ENCODE results near the gene SPATA25. TPM values are rescaled to one million over a fixed set of nuclear protein-coding genes. Genes with fewer than 3 reads are reported as not detected.

SPATA25 gene
- total and polyA plus RNA-seq, 4 donors: 0.77 to 3.8 (median 1.6) TPM

DNA sequence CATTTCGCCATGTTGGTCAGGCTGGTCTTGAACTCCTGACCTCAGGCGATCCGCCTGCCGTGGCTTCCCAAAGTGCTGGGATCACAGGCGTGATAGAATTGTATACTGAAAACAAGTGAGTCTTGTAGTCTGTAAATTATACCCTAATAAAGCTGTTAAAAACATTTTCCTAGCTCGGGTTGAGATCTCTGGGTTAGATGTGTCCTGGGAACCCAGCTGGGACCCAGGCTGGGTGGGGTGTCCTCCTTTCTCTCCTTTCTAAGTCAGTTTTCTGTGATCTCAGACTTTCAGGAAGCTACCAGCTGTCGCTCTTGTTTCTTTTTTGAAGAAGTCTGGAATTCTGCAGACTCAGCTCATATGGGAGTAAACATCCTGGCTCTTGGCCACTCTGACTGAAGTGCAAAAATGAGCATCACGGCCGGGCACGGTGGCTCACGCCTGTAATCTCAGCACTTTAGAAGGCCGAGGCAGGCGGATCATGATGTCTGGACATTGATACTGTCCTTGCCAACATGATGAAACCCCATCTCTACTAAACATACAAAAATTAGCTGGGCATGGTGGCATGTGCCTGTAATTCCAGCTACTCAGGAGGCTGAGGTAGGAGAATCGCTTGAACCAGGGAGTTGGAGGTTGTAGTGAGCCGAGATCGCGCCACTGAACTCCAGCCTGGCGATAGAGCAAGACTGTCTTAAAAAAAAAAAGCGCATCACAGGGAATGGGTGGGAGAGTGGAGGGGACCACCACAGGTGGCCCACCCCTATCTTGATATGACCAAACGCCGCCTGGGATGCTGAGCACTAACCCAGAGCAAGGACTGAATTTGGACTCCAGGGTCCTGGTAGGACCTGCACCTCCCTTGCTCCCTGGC lies 37.2 kb upstream of the SPATA25 start:
- Histone ChIP-seq H3K9ac (ENCODE audit: insufficient read depth in 1 of 2, low read length in 2 of 2) (peak overlapping the region in 1 of 2 donors; percentile 67), H3K27me3 (ENCODE audit: control insufficient read depth in 3 of 3, insufficient read depth in 3 of 3, low read length in 2 of 3) (no peaks in the 10 kb centered on the region), H3K36me3 (ENCODE audit: control insufficient read depth in 4 of 4, insufficient read depth in 4 of 4, low read length in 4 of 4) (no peaks in the 10 kb centered on the region), H3K4me3 (no peak overlapping the region), H3K27ac (ENCODE audit: low read depth in 1 of 2, low read length in 1 of 2) (peak overlapping the region; percentile 13 to 40), H3K9me3 (ENCODE audit: control insufficient read depth in 4 of 4, insufficient read depth in 3 of 4, low read length in 3 of 4) (no peaks in the 10 kb centered on the region), H3K4me1 (ENCODE audit: control insufficient read depth in 5 of 5, insufficient read depth in 5 of 5, low read length in 5 of 5) (peaks cover 0 to 32% (median 19%) of the 10 kb centered on the region in 5 donors)
- TF ChIP-seq, protein P1, sequence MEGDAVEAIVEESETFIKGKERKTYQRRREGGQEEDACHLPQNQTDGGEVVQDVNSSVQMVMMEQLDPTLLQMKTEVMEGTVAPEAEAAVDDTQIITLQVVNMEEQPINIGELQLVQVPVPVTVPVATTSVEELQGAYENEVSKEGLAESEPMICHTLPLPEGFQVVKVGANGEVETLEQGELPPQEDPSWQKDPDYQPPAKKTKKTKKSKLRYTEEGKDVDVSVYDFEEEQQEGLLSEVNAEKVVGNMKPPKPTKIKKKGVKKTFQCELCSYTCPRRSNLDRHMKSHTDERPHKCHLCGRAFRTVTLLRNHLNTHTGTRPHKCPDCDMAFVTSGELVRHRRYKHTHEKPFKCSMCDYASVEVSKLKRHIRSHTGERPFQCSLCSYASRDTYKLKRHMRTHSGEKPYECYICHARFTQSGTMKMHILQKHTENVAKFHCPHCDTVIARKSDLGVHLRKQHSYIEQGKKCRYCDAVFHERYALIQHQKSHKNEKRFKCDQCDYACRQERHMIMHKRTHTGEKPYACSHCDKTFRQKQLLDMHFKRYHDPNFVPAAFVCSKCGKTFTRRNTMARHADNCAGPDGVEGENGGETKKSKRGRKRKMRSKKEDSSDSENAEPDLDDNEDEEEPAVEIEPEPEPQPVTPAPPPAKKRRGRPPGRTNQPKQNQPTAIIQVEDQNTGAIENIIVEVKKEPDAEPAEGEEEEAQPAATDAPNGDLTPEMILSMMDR (IDR thresholded peaks at IDR 0.05; ENCODE audit: control extremely low read depth, extremely low read depth): no peak
- DNase-seq (peak; percentile 85 to 96 (median 95)), ATAC-seq (ENCODE audit: insufficient read depth, low FRiP score) (peak; percentile 41)
- 52 to 61% methylated on average over 21 of the region's 21 CpGs for WGBS, 2 donors

DNA sequence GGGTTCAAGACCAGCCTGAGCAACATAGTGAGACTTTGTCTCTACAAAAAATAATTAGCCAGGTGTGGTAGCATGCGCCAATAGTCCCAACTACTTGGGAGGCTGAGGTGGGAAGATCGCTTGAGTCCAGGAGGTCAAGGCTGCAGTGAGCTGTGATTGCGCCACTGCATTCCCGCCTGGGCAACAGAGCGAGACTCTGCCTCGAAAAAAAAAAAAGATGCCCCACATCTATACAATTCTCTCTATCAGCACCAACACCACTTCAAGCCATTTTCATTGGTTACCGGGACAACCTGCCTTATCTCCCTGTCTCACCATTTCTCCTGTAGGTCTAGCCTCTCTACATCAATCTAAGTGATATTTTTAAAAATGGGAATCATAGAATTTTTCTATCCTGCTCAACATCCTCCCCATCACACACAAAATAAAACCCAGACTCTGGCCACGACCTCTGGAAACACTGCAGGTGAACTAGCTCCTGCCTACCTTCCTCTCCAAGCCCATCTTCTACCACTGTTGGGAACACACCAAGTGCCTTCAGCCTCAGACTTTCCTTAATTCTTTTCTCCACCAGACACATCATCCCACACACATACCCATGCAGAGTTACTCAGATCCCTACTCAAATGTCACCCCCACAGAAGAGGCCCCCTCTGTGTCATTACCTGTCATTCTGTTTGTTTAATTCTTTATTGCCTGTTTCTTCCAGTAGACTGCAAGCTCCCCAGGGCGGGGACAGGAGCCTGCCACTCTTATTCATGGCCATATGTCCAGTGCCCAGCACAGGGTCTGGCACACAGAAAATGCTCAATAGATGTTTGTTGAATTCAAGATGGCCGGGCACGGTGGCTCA lies 34.1 kb upstream of the SPATA25 start:
- H3K27me3 ChIP-seq (ENCODE audit: control insufficient read depth in 3 of 3, insufficient read depth in 3 of 3, low read length in 2 of 3): no peaks in the 10 kb centered on the region
- DNase-seq (no peak), ATAC-seq (ENCODE audit: insufficient read depth, low FRiP score) (no peak)
- H3K36me3 ChIP-seq (ENCODE audit: control insufficient read depth in 4 of 4, insufficient read depth in 4 of 4, low read length in 4 of 4): no peaks in the 10 kb centered on the region
- TF ChIP-seq, protein P1 (IDR thresholded peaks at IDR 0.05; ENCODE audit: control extremely low read depth, extremely low read depth): no peak
- no peak overlapping the region for H3K27ac ChIP-seq (ENCODE audit: low read depth in 1 of 2, low read length in 1 of 2)
- no peak overlapping the region for H3K4me3 ChIP-seq
- peak overlapping the region in 1 of 2 donors; percentile 39 for H3K9ac ChIP-seq (ENCODE audit: insufficient read depth in 1 of 2, low read length in 2 of 2)
- H3K9me3 ChIP-seq (ENCODE audit: control insufficient read depth in 4 of 4, insufficient read depth in 3 of 4, low read length in 3 of 4): no peaks in the 10 kb centered on the region
- 86 to 89% methylated on average over 11 of the region's 11 CpGs for WGBS, 2 donors
- peaks cover 0 to 37% (median 26%) of the 10 kb centered on the region in 5 donors for H3K4me1 ChIP-seq (ENCODE audit: control insufficient read depth in 5 of 5, insufficient read depth in 5 of 5, low read length in 5 of 5)

DNA sequence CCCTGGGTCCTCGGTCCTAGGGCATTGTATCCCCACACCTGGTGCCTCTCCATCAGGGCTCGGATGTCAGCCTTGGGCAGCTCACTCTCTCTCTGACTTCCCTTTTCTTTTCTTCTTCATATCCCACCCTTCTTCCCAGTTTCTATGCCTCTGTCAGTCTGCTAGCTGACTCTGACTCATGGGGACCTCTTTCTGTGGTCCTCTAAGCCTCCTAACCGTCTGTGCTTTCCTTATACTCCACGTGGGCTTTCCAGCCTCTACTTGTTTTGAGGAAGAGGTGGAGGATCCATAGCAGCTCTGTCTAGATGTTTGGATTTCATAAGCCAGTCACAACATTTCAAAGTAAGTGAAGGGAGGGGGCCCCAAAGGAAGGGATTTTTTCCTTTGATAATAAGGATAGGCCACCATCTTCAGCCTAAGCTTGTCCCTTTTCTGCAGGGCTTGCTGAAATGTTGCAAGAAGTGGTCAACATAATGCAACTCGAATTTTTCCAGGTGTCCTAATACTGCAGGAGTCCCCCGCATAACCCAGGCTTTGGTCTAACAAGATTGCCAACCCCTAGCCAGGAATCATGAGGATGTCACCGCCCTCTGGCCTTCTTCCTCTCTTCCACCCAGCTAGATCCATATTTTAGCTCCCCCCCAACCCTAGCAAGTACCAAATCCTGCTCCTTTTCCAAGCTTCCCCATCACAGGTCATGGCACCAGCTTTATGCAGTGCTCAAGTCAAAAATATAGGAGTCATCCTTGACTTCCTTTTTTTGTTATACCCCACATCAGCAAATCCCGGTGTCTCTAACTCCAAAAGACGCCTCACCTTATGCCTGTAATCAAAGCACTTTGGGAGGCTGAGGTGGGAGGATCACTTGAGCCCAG lies 33.3 kb upstream of the SPATA25 start:
- no peak for ATAC-seq (ENCODE audit: insufficient read depth, low FRiP score)
- TF ChIP-seq, protein P1 (IDR thresholded peaks at IDR 0.05; ENCODE audit: control extremely low read depth, extremely low read depth): no peak
- no peaks in the 10 kb centered on the region for H3K27me3 ChIP-seq (ENCODE audit: control insufficient read depth in 3 of 3, insufficient read depth in 3 of 3, low read length in 2 of 3)
- no peak for DNase-seq
- no peak overlapping the region for H3K27ac ChIP-seq (ENCODE audit: low read depth in 1 of 2, low read length in 1 of 2)
- H3K9ac ChIP-seq (ENCODE audit: insufficient read depth in 1 of 2, low read length in 2 of 2): peak overlapping the region in 1 of 2 donors; percentile 69
- WGBS, 2 donors: 68% methylated on average over 9 of the region's 9 CpGs
- H3K4me3 ChIP-seq: no peak overlapping the region
- peaks cover 0 to 37% (median 26%) of the 10 kb centered on the region in 5 donors for H3K4me1 ChIP-seq (ENCODE audit: control insufficient read depth in 5 of 5, insufficient read depth in 5 of 5, low read length in 5 of 5)
- H3K36me3 ChIP-seq (ENCODE audit: control insufficient read depth in 4 of 4, insufficient read depth in 4 of 4, low read length in 4 of 4): no peaks in the 10 kb centered on the region
- H3K9me3 ChIP-seq (ENCODE audit: control insufficient read depth in 4 of 4, insufficient read depth in 3 of 4, low read length in 3 of 4): no peaks in the 10 kb centered on the region
